DOHH2 (cell line): ENCODE results near the gene DHH.

ENCODE experiments used
- EZH2phosphoT487 ChIP-seq: fragments of 200-600 bp; sonication (generic); IDR thresholded peaks from 2 replicates; pipeline ENCODE4 v1.6.1; 2017; ENCODE audit warnings: borderline replicate concordance, mild to moderate bottlenecking, antibody characterized with exemption, low read length, moderate library complexity, mixed read lengths
- TF ChIP-seq, protein P1 (sequence below): fragments of 200-600 bp; sonication (generic); IDR thresholded peaks from one replicate; pipeline ENCODE4 v1.5.1; 2014; ENCODE audit warnings: antibody characterized with exemption, mild to moderate bottlenecking, low read depth, low read length; ENCODE audit not compliant: poor library complexity, severe bottlenecking

DNA sequence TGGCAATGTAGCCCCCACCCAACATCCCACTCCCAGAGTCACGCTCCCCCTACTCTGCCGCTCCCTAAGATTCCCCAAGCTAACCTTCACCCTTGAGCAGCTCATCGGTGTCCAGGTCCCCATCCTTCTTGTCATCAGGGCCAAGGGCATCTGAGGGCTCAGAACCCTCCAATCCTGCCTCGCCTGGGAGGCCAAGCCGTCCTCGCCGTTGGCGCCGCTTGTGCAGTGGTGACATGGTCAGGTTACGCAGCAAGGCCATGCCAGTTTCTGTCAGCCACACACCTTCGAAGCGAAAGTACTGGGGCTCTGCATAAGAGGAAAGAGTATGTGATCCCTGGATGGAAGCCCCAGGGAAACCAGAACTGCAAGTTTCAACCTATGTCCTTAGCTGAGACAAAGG lies 49.9 kb downstream of the DHH start:
- TF ChIP-seq, protein P1, sequence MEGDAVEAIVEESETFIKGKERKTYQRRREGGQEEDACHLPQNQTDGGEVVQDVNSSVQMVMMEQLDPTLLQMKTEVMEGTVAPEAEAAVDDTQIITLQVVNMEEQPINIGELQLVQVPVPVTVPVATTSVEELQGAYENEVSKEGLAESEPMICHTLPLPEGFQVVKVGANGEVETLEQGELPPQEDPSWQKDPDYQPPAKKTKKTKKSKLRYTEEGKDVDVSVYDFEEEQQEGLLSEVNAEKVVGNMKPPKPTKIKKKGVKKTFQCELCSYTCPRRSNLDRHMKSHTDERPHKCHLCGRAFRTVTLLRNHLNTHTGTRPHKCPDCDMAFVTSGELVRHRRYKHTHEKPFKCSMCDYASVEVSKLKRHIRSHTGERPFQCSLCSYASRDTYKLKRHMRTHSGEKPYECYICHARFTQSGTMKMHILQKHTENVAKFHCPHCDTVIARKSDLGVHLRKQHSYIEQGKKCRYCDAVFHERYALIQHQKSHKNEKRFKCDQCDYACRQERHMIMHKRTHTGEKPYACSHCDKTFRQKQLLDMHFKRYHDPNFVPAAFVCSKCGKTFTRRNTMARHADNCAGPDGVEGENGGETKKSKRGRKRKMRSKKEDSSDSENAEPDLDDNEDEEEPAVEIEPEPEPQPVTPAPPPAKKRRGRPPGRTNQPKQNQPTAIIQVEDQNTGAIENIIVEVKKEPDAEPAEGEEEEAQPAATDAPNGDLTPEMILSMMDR, result no peak
- TF ChIP-seq EZH2phosphoT487, result no peak
